Left ventricle myocardium inferior (tissue), 1 donor: ENCODE results near the gene TSPEAR. TPM values are rescaled to one million over a fixed set of nuclear protein-coding genes. Genes with fewer than 3 reads are reported as not detected.

Source experiments
- DNase-seq: peaks from one replicate; pipeline ENCODE4 v3.0.0-alpha.2; 2020
- H3K27ac ChIP-seq: fragments of 200-600 bp; replicated peaks from 2 replicates; pipeline ENCODE4 v1.8.0; 2021
- H3K27me3 ChIP-seq: fragments of 200-600 bp; 2 replicates; pipeline ENCODE4 v1.8.0; 2021; ENCODE audit warnings: low read depth
- H3K36me3 ChIP-seq: fragments of 200-600 bp; 2 replicates; pipeline ENCODE4 v1.8.0; 2021
- H3K4me1 ChIP-seq: fragments of 200-600 bp; 2 replicates; pipeline ENCODE4 v1.8.0; 2021
- H3K4me3 ChIP-seq: fragments of 200-600 bp; 2 replicates; pipeline ENCODE4 v1.8.0; 2021; ENCODE audit warnings: mild to moderate bottlenecking, moderate library complexity
- H3K9me3 ChIP-seq: fragments of 200-600 bp; replicated peaks from 2 replicates; pipeline ENCODE4 v1.8.0; 2021
- CTCF ChIP-seq: fragments of 200-600 bp; IDR thresholded peaks from 2 replicates; pipeline ENCODE4 v1.8.0; 2021; ENCODE audit warnings: antibody characterized with exemption, mild to moderate bottlenecking, borderline replicate concordance
- intact Hi-C: fragments of 100-400 bp; cut with micrococcal nuclease; formaldehyde crosslinking; loops from one replicate; pipeline ENCODE4 v1.11.0; 2022
- total RNA-seq: library from RNA; stranded (reverse); fragmentation: NEBNext Ultra II Directional; extraction: Animal tissue kit (Norgen Biotek cat#: 25700); gene quantifications from one replicate; pipeline ENCODE4 v1.2.1, GENCODE V29; 2021
- donor health status: DM: no; HTN: yes; CAD: no; lungs with severe emphysema.

TSPEAR gene
- total RNA-seq, 1 donor from 2014 or later, result 3.3 TPM

GRCh38 chr21:44548922-44549321 lies 162.4 kb downstream of the TSPEAR start:
- Histone ChIP-seq H3K36me3 (no peaks in the 10 kb centered on the region), H3K9me3 (peaks cover 19% of the 10 kb centered on the region), H3K27ac (no peak overlapping the region), H3K4me1 (no peaks in the 10 kb centered on the region), H3K27me3 (peaks cover 59% of the 10 kb centered on the region), H3K4me3 (no peak overlapping the region)
- no peak for TF ChIP-seq CTCF
- DNase-seq, result no peak
- intact Hi-C loops, result no loop called here

DNA sequence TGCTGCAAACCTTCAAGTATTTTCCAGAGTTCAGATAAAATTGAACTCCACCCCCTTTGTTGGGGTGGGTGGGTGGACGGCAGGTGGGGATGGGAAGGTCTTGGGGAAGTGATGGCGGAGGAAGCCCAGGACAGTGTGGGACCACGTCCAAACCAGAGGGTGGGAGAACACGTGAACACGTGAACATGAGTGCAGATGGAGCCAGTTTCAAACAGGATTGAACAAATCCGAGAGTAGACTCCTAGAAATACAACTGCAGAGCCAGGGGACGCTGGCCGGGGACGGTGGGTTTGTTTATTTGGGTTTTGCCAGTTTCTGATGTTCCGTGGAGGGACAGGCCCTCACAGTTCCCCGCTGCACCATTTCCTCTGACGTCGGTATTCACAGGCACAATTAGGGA lies 163.0 kb downstream of the TSPEAR start:
- peaks cover 57% of the 10 kb centered on the region for H3K27me3 ChIP-seq
- no peak for DNase-seq

DNA sequence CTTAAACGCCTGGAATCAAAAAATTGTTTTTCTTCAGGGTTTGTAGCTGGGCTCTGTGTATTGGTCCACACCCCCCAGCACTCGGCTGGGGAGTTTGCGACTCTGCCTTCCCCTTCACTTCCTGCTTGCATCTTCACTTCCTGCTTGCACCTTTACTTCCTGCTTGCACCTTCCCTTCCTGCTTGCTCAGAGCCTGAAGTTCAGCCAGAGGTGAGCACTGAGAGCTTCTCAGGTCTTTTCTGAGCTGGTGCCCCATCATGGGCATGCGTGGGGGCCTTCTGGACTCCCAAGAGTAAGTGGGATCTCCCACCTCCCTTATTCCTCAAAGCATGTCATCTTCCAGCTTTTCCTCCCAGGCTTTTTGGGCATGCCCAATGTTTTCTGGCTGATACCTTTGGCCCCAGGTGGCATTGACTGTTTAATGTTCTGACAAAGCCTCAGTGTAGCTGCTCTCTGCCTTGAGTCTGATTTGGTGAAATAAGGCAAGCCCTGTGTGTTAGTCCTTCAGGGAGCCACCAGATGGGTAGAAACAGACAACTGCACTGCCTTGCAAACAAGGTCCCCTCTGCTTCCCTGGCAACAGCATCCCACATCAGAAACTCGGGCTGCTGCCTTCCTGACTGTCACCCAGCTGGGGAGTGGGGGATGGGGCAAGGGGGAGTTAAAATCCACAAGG lies 163.6 kb downstream of the TSPEAR start:
- H3K4me3 ChIP-seq, result no peak overlapping the region
- no peak overlapping the region for H3K27ac ChIP-seq
- H3K27me3 ChIP-seq, result peaks cover 54% of the 10 kb centered on the region
- TF ChIP-seq CTCF, result no peak
- H3K9me3 ChIP-seq, result peaks cover 22% of the 10 kb centered on the region
- intact Hi-C loops, result no loop called here
- H3K36me3 ChIP-seq, result no peaks in the 10 kb centered on the region
- no peak for DNase-seq
- no peaks in the 10 kb centered on the region for H3K4me1 ChIP-seq

More for the DNA sequence above, 163.0 kb downstream of the TSPEAR start:
- no peak overlapping the region for H3K4me3 ChIP-seq
- intact Hi-C loops, result no loop called here
- no peaks in the 10 kb centered on the region for H3K4me1 ChIP-seq
- peaks cover 19% of the 10 kb centered on the region for H3K9me3 ChIP-seq
- no peaks in the 10 kb centered on the region for H3K36me3 ChIP-seq
- no peak overlapping the region for H3K27ac ChIP-seq
- TF ChIP-seq CTCF, result no peak

GRCh38 chr21:44544566-44544965 lies 166.8 kb downstream of the TSPEAR start:
- TF ChIP-seq CTCF, result no peak
- Histone ChIP-seq H3K9me3 (peaks cover 29% of the 10 kb centered on the region), H3K4me3 (no peak overlapping the region), H3K27me3 (peaks cover 25% of the 10 kb centered on the region), H3K27ac (no peak overlapping the region), H3K36me3 (no peaks in the 10 kb centered on the region), H3K4me1 (no peaks in the 10 kb centered on the region)
- intact Hi-C loops, result no loop called here
- DNase-seq, result no peak

GRCh38 chr21:44542716-44543115 lies 168.7 kb downstream of the TSPEAR start:
- no peak for DNase-seq
- Histone ChIP-seq H3K4me3 (no peak overlapping the region), H3K27ac (no peak overlapping the region), H3K9me3 (peaks cover 29% of the 10 kb centered on the region), H3K4me1 (no peaks in the 10 kb centered on the region), H3K27me3 (peaks cover 15% of the 10 kb centered on the region), H3K36me3 (no peaks in the 10 kb centered on the region)
- no peak for TF ChIP-seq CTCF
- intact Hi-C loops, result no loop called here
